Body of pancreas (tissue), 4 donors: Measurements from ENCODE around the gene SLC51A. TPM values are rescaled to one million over a fixed set of nuclear protein-coding genes. Genes with fewer than 3 reads are reported as not detected.
"Not testable (repeated sequence)": the region's sequence is repeated elsewhere in the genome, so short reads cannot be mapped to it uniquely, and the experiment has no call there.

Experiments used
- ATAC-seq: fragments of 150-250 bp; one replicate; pipeline ENCODE4 v1.9.1; 2016
- DNase-seq, 4 donors: peaks; one replicate each; pipeline ENCODE4 v3.0.0-alpha.2; 2019
- H3K27ac ChIP-seq, 4 donors: fragments of 200-600 bp; sonication (generic); 1 replicate in 3 of 4; 2 replicates in 1 of 4; pipeline versions ENCODE4 v1.5.1 to v1.6.1; 2016 to 2019; ENCODE audit warnings: mild to moderate bottlenecking in 1 of 4, mixed read lengths in 1 of 4, moderate library complexity in 1 of 4
- H3K27me3 ChIP-seq, 2 donors: fragments of 200-600 bp; sonication (generic); one replicate each; pipeline ENCODE4 v1.6.0; 2016; ENCODE audit warnings: mild to moderate bottlenecking in 1 of 2
- H3K36me3 ChIP-seq, 2 donors: fragments of 200-600 bp; sonication (generic); replicated peaks in 1 of 2; 2 replicates each; pipeline ENCODE4 v1.5.1; 2016; ENCODE audit warnings: low read depth in 2 of 2; ENCODE audit not compliant: insufficient read depth in 1 of 2
- H3K4me1 ChIP-seq: fragments of 200-600 bp; sonication (generic); one replicate; pipeline ENCODE4 v1.6.0; 2016
- H3K4me3 ChIP-seq, 2 donors: fragments of 200-600 bp; sonication (generic); 1 replicate in 1 of 2; 2 replicates in 1 of 2; pipeline ENCODE4 v1.5.1; 2016 to 2019
- H3K9me3 ChIP-seq, 3 donors: fragments of 200-600 bp; sonication (generic); 1 replicate in 2 of 3; 2 replicates in 1 of 3; pipeline ENCODE4 v1.5.1; 2016
- POLR2A ChIP-seq, 3 donors: fragments of 450-650 bp; IDR thresholded peaks; one replicate each; pipeline ENCODE4 v1.6.1; 2016; ENCODE audit warnings: antibody characterized with exemption in 3 of 3, mild to moderate bottlenecking in 2 of 3
- WGBS, 2 donors: methylation state at CpG; one replicate each; pipeline ENCODE4 v1.1.5; 2017; 5-methylcytosine and 5-hydroxymethylcytosine counted together
- intact Hi-C: fragments of 100-400 bp; cut with DNase I; formaldehyde crosslinking; loops from one replicate; pipeline ENCODE4 v1.15.1; 2023
- total RNA-seq, 2 donors: library from RNA; depleted of rRNA; stranded (reverse); fragments of >200 nt; gene quantifications; one replicate each; pipeline ENCODE4 v1.1.0, GENCODE V29; 2016
- TF ChIP-seq, protein P1 (sequence below), 7 experiments: fragments of 450-650 bp in 4 of 7; fragments of 200-600 bp in 3 of 7; sonication (generic) in 3 of 7; IDR thresholded peaks; one replicate each; pipeline ENCODE4 v1.5.1; 2016 to 2019; ENCODE audit warnings: antibody characterized with exemption in 7 of 7

Gene SLC51A
- total RNA-seq, result under 1 TPM in 1 of 2 donors, not detected in 1; 0.26 TPM

DNA sequence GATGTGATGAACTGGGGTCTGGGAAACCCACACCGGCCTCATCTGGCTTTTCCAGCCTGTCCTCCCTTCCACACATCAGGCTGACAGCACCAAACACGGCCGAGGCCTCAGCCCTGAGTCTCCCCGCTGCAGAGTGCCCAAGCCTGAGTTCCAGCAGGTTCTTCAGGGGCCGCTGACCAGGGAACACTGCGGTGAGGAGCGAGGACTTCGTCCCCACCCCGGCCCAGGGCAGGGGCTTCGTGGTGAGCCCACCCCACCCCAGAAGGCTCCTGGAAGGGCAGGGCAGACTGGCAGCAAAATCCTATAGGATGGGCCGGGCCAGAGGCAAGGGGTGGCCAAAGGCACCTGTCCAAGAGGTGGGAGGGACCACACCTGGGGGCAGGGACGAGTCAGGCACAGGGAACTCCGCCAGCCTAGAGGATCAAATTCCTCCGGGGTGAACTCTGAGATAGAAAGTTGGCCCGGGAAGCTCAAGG lies at the start of gene SLC51A:
SLC51A (plus strand) TSS at position 446 of the 476 bp plus-strand sequence. CDS start 179 bp downstream, outside the sequence.
- TF ChIP-seq POLR2A (IDR thresholded peaks at IDR 0.05), result no peak
- TF ChIP-seq, protein P1, sequence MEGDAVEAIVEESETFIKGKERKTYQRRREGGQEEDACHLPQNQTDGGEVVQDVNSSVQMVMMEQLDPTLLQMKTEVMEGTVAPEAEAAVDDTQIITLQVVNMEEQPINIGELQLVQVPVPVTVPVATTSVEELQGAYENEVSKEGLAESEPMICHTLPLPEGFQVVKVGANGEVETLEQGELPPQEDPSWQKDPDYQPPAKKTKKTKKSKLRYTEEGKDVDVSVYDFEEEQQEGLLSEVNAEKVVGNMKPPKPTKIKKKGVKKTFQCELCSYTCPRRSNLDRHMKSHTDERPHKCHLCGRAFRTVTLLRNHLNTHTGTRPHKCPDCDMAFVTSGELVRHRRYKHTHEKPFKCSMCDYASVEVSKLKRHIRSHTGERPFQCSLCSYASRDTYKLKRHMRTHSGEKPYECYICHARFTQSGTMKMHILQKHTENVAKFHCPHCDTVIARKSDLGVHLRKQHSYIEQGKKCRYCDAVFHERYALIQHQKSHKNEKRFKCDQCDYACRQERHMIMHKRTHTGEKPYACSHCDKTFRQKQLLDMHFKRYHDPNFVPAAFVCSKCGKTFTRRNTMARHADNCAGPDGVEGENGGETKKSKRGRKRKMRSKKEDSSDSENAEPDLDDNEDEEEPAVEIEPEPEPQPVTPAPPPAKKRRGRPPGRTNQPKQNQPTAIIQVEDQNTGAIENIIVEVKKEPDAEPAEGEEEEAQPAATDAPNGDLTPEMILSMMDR (IDR thresholded peaks at IDR 0.05), result no peak
- Histone ChIP-seq H3K4me1 (peaks cover 11% of the 10 kb centered on the region), H3K9me3 (no peaks in the 10 kb centered on the region), H3K27ac (no peak within 1 kb of the TSS), H3K36me3 (no peaks in the 10 kb centered on the region), H3K4me3 (no peak within 1 kb of the TSS), H3K27me3 (no peaks in the 10 kb centered on the region)
- peak; percentile 49 for ATAC-seq
- DNase-seq, result peak in 2 of 4 donors; percentile 53 to 69
- intact Hi-C loops, result no loop called here
- 41 to 43% methylated on average over 13 to 15 of the region's 15 CpGs for WGBS, 2 donors

DNA sequence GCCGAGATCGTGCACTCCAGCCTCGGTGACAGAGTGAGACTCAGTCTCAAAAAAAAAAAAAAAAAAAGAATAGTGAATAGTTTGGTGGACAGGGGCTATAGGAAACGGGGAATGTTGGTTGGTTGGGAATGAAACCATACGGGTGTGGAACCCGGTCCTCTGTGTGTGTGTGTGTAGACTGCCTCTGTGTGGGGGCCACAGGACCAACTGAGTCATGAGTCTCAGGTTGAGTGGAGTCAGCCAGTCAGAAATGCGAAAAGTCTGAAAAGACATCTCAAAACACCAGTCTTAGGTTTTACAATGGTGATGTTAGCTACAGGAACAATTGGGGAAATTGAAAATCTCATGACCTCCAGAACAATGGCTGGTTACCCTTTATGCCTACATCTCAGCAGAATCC lies 49.6 kb upstream of the SLC51A start:
- TF ChIP-seq, protein P1 (IDR thresholded peaks at IDR 0.05), result no peak
- no peak for TF ChIP-seq POLR2A (IDR thresholded peaks at IDR 0.05)
- peaks cover 40% of the 10 kb centered on the region for H3K4me1 ChIP-seq
- intact Hi-C loops, result no loop called here
- H3K4me3 ChIP-seq, result no peak overlapping the region
- WGBS, 2 donors, result 91 to 95% methylated on average over 7 of the region's 7 CpGs
- H3K9me3 ChIP-seq, result no peaks in the 10 kb centered on the region
- no peak for ATAC-seq
- no peak overlapping the region for H3K27ac ChIP-seq
- no peaks in the 10 kb centered on the region for H3K36me3 ChIP-seq
- no peak for DNase-seq
- H3K27me3 ChIP-seq, result no peaks in the 10 kb centered on the region

DNA sequence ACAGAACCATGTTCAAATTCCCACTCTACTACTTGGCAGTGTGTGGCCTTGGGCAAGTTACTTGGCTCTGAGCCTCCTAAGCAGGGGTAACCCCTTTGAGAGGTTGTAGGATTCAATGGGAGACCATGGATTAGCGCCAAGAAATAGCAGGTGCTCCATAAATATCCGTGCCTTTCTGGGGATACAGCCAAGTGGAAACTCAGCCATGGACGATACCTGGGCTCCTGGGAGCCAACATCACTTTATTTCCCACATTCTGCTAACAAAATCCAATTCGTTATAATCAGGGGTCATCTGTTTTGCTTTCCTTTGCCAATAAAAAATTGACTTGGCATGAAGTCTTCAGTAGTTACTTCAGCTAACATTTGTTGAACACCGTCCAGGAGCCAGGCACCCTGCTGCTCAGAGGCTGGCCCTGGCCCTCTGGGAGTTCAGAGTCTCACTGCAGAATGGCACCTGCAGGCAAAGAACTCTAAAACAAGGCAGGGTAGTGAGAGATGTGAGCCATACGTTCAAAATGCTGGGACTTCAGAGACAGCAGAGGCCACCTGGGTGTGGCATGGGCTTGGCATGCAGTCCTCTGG lies 47.4 kb upstream of the SLC51A start:
- peak; percentile 64 to 91 (median 82) for DNase-seq
- Histone ChIP-seq H3K4me1 (peaks cover 22% of the 10 kb centered on the region), H3K36me3 (no peaks in the 10 kb centered on the region), H3K4me3 (no peak overlapping the region), H3K27me3 (no peaks in the 10 kb centered on the region), H3K9me3 (no peaks in the 10 kb centered on the region), H3K27ac (peak overlapping the region in 3 of 4 donors; percentile 60 to 73 (median 70))
- peak; percentile 82 for ATAC-seq
- WGBS, 2 donors, result 5 to 13% methylated on average over 6 of the region's 6 CpGs
- TF ChIP-seq, protein P1 (IDR thresholded peaks at IDR 0.05), result no peak
- TF ChIP-seq POLR2A (IDR thresholded peaks at IDR 0.05), result no peak
- intact Hi-C loops, result no loop called here

DNA sequence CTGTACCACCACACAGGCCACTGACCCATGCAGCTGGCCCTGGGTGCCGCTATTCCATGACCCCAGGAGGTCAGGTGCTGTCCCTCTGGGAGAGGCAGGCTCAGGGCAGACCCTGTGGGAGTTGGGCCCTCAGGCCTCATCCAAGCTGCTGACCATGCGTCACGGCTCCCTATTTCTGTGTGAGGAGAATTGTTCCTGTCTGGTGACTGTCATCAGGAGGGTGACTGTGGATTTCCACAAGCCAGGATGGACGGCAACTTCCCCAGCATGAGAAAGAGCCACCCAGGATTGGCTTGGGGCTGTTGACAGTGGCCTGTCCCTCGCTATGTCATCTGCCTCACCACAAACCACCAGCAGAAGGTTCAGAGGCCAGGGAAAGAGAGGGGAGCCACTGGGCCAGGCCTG lies 46.5 kb upstream of the SLC51A start:
- 91 to 100% methylated on average over 1 to 5 of the region's 5 CpGs for WGBS, 2 donors
- ATAC-seq (no peak), DNase-seq (peak in 1 of 4 donors; percentile 31)
- TF ChIP-seq, protein P1 (IDR thresholded peaks at IDR 0.05), result no peak
- TF ChIP-seq POLR2A (IDR thresholded peaks at IDR 0.05), result no peak
- no peak overlapping the region for H3K4me3 ChIP-seq
- H3K27me3 ChIP-seq, result no peaks in the 10 kb centered on the region
- intact Hi-C loops, result no loop called here
- H3K4me1 ChIP-seq, result peaks cover 17% of the 10 kb centered on the region
- no peaks in the 10 kb centered on the region for H3K9me3 ChIP-seq
- H3K27ac ChIP-seq, result peak overlapping the region in 1 of 4 donors; percentile 73
- H3K36me3 ChIP-seq, result no peaks in the 10 kb centered on the region

DNA sequence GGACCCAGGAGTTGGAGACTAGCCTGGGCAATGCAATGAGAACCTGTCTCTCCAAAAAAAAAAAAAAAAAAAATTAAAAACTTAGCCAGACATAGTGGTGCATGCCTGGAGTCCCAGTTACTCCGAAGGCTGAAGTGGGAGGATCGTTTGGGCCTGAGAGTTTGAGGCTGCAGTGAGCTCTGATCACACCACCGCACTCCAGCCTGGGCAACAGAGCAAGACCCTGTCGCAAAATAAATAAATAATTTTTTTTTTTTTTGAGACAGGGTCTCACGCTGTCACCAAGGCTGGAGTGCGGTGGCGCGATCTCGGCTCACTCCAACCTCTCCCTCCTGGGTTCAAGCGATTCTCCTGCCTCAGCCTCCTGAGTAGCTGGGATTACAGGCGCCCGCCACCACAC lies 46.0 kb upstream of the SLC51A start:
- Histone ChIP-seq H3K4me1 (peaks cover 17% of the 10 kb centered on the region), H3K27ac (peak overlapping the region in 1 of 4 donors; percentile 73)
- H3K36me3 ChIP-seq, intact Hi-C loops, DNase-seq, H3K27me3 ChIP-seq, H3K4me3 ChIP-seq, ATAC-seq, H3K9me3 ChIP-seq: not testable (repeated sequence)
- 94 to 96% methylated on average over 12 of the region's 12 CpGs for WGBS, 2 donors
